HG03066 (cell line): ENCODE measurements around the gene TRIM42.

Source experiments
- ATAC-seq: cut with Tn5 transposase; IDR thresholded peaks from one replicate; pipeline ENCODE4 v1.9.1; 2021; ENCODE audit warnings: low read depth; ENCODE audit not compliant: unreplicated experiment

The TRIM42 gene

GRCh38 chr3:140709751-140710150, 31.9 kb downstream of the TRIM42 start:
- no peak for ATAC-seq

- no peak for ATAC-seq
Observed at GRCh38 chr3:140710711-140711389, 33.0 kb downstream of the TRIM42 start.

GRCh38 chr3:140711390-140712035, 33.6 kb downstream of the TRIM42 start:
- no peak for ATAC-seq

- ATAC-seq: no peak
Observed at GRCh38 chr3:140712301-140712700, 34.4 kb downstream of the TRIM42 start.

- ATAC-seq: no peak
Observed at GRCh38 chr3:140715035-140715434, 37.2 kb downstream of the TRIM42 start.

- no peak for ATAC-seq
Observed at GRCh38 chr3:140717921-140718320, 40.1 kb downstream of the TRIM42 start.

- ATAC-seq: no peak
Observed at GRCh38 chr3:140719841-140720614, 42.2 kb downstream of the TRIM42 start.

GRCh38 chr3:140723576-140723975, 45.7 kb downstream of the TRIM42 start:
- ATAC-seq: no peak

- ATAC-seq: peak; percentile 64
Observed at GRCh38 chr3:140724856-140725812, 47.3 kb downstream of the TRIM42 start.

- no peak for ATAC-seq
Observed at GRCh38 chr3:140726066-140726465, 48.2 kb downstream of the TRIM42 start.

GRCh38 chr3:140727886-140728285, 50.0 kb downstream of the TRIM42 start:
- no peak for ATAC-seq

- peak; percentile 92 for ATAC-seq
Observed at GRCh38 chr3:140731440-140732119, 53.7 kb downstream of the TRIM42 start.

GRCh38 chr3:140733623-140734022, 55.8 kb downstream of the TRIM42 start:
- ATAC-seq: no peak

GRCh38 chr3:140736863-140737460, 59.1 kb downstream of the TRIM42 start:
- ATAC-seq: no peak

GRCh38 chr3:140742116-140742515, 64.3 kb downstream of the TRIM42 start:
- ATAC-seq: no peak

- no peak for ATAC-seq
Observed at GRCh38 chr3:140748171-140748570, 70.3 kb downstream of the TRIM42 start.

GRCh38 chr3:140748903-140749302, 71.0 kb downstream of the TRIM42 start:
- no peak for ATAC-seq
